ENCODE results near the gene NDST3.

NDST3 gene

GRCh38 chr4:118035309-118035708, 1.0 kb downstream of the NDST3 start:
- Mint-ChIP-seq H3K36me3 (ENCODE audit: insufficient read depth) (no peaks in the 10 kb centered on the region), H3K27me3 (peaks cover 13 to 20% of the 10 kb centered on the region in 2 donors), H3K27ac (no peak overlapping the region), H3K4me3 (no peak overlapping the region), H3K9me3 (no peaks in the 10 kb centered on the region), H3K4me1 (ENCODE audit: low read depth in 2 of 2) (peaks cover 0 to 3% of the 10 kb centered on the region in 2 donors)
- ATAC-seq (replicated peaks), result no peak
- DNase-seq, result no peak

GRCh38 chr4:118036336-118036735, 2.0 kb downstream of the NDST3 start:
- H3K4me1 Mint-ChIP-seq (ENCODE audit: low read depth in 2 of 2), result peaks cover 0 to 3% of the 10 kb centered on the region in 2 donors

GRCh38 chr4:118037955-118038354, 3.7 kb downstream of the NDST3 start:
- ATAC-seq (replicated peaks) (no peak), DNase-seq (no peak)
- H3K36me3 Mint-ChIP-seq (ENCODE audit: insufficient read depth), result no peaks in the 10 kb centered on the region
- no peaks in the 10 kb centered on the region for H3K9me3 Mint-ChIP-seq
- H3K27ac Mint-ChIP-seq, result no peak overlapping the region
- peaks cover 7 to 11% of the 10 kb centered on the region in 2 donors for H3K27me3 Mint-ChIP-seq
- no peak overlapping the region for H3K4me3 Mint-ChIP-seq
- peaks cover 0 to 3% of the 10 kb centered on the region in 2 donors for H3K4me1 Mint-ChIP-seq (ENCODE audit: low read depth in 2 of 2)

More at GRCh38 chr4:118036336-118036735, 2.0 kb downstream of the NDST3 start:
- Mint-ChIP-seq H3K4me3 (no peak overlapping the region), H3K9me3 (no peaks in the 10 kb centered on the region), H3K36me3 (ENCODE audit: insufficient read depth) (no peaks in the 10 kb centered on the region), H3K27ac (no peak overlapping the region), H3K27me3 (peaks cover 13 to 20% of the 10 kb centered on the region in 2 donors)
- no peak for ATAC-seq (replicated peaks)
- no peak for DNase-seq

- H3K9me3 Mint-ChIP-seq, result peaks cover 0 to 3% of the 10 kb centered on the region in 2 donors
- H3K4me1 Mint-ChIP-seq (ENCODE audit: low read depth in 2 of 2), result no peaks in the 10 kb centered on the region
- no peak overlapping the region for H3K4me3 Mint-ChIP-seq
- H3K27ac Mint-ChIP-seq, result no peak overlapping the region
- DNase-seq (no peak), ATAC-seq (replicated peaks) (no peak)
- H3K36me3 Mint-ChIP-seq (ENCODE audit: insufficient read depth), result no peaks in the 10 kb centered on the region
- no peaks in the 10 kb centered on the region for H3K27me3 Mint-ChIP-seq
These were observed 12.0 kb downstream of the NDST3 start for GRCh38 chr4:118046323-118046722.

- Mint-ChIP-seq H3K9me3 (peaks cover 3% of the 10 kb centered on the region in 2 donors), H3K27ac (no peak overlapping the region), H3K4me1 (ENCODE audit: low read depth in 2 of 2) (no peaks in the 10 kb centered on the region), H3K36me3 (ENCODE audit: insufficient read depth) (no peaks in the 10 kb centered on the region), H3K27me3 (no peaks in the 10 kb centered on the region), H3K4me3 (no peak overlapping the region)
- DNase-seq (no peak), ATAC-seq (replicated peaks) (no peak)
These were observed 12.8 kb downstream of the NDST3 start for GRCh38 chr4:118047043-118047442.

GRCh38 chr4:118058955-118059354, 24.7 kb downstream of the NDST3 start:
- Mint-ChIP-seq H3K4me3 (no peak overlapping the region), H3K9me3 (peaks cover 0 to 2% of the 10 kb centered on the region in 2 donors), H3K4me1 (ENCODE audit: low read depth in 2 of 2) (no peaks in the 10 kb centered on the region), H3K36me3 (ENCODE audit: insufficient read depth) (no peaks in the 10 kb centered on the region), H3K27ac (no peak overlapping the region), H3K27me3 (no peaks in the 10 kb centered on the region)
- no peak for ATAC-seq (replicated peaks)
- no peak for DNase-seq

GRCh38 chr4:118059397-118059796, 25.1 kb downstream of the NDST3 start:
- peaks cover 0 to 2% of the 10 kb centered on the region in 2 donors for H3K9me3 Mint-ChIP-seq
- no peak overlapping the region for H3K4me3 Mint-ChIP-seq
- H3K4me1 Mint-ChIP-seq (ENCODE audit: low read depth in 2 of 2), result no peaks in the 10 kb centered on the region
- no peaks in the 10 kb centered on the region for H3K27me3 Mint-ChIP-seq
- no peak overlapping the region for H3K27ac Mint-ChIP-seq
- ATAC-seq (replicated peaks) (no peak), DNase-seq (no peak)
- H3K36me3 Mint-ChIP-seq (ENCODE audit: insufficient read depth), result no peaks in the 10 kb centered on the region

- no peak overlapping the region for H3K4me3 Mint-ChIP-seq
- H3K27ac Mint-ChIP-seq, result no peak overlapping the region
- DNase-seq, result no peak
- H3K36me3 Mint-ChIP-seq (ENCODE audit: insufficient read depth), result no peaks in the 10 kb centered on the region
- H3K9me3 Mint-ChIP-seq, result peaks cover 5 to 7% of the 10 kb centered on the region in 2 donors
- ATAC-seq (replicated peaks), result no peak
- H3K4me1 Mint-ChIP-seq (ENCODE audit: low read depth in 2 of 2), result no peaks in the 10 kb centered on the region
- no peaks in the 10 kb centered on the region for H3K27me3 Mint-ChIP-seq
These were observed 42.9 kb downstream of the NDST3 start for GRCh38 chr4:118076958-118077766.

- Mint-ChIP-seq H3K27me3 (no peaks in the 10 kb centered on the region), H3K36me3 (ENCODE audit: insufficient read depth) (no peaks in the 10 kb centered on the region), H3K9me3 (peaks cover 5 to 7% of the 10 kb centered on the region in 2 donors), H3K27ac (no peak overlapping the region), H3K4me1 (ENCODE audit: low read depth in 2 of 2) (no peaks in the 10 kb centered on the region), H3K4me3 (no peak overlapping the region)
- DNase-seq, result no peak
- no peak for ATAC-seq (replicated peaks)
These were observed 43.5 kb downstream of the NDST3 start for GRCh38 chr4:118077767-118078105.

GRCh38 chr4:118081434-118081833, 47.1 kb downstream of the NDST3 start:
- no peak for ATAC-seq (replicated peaks)
- Mint-ChIP-seq H3K9me3 (peaks cover 5 to 7% of the 10 kb centered on the region in 2 donors), H3K4me3 (no peak overlapping the region), H3K27ac (no peak overlapping the region), H3K4me1 (ENCODE audit: low read depth in 2 of 2) (no peaks in the 10 kb centered on the region), H3K36me3 (ENCODE audit: insufficient read depth) (no peaks in the 10 kb centered on the region), H3K27me3 (no peaks in the 10 kb centered on the region)
- DNase-seq, result no peak

- Mint-ChIP-seq H3K4me3 (no peak overlapping the region), H3K9me3 (peaks cover 4 to 7% of the 10 kb centered on the region in 2 donors), H3K4me1 (ENCODE audit: low read depth in 2 of 2) (no peaks in the 10 kb centered on the region), H3K27ac (no peak overlapping the region), H3K36me3 (ENCODE audit: insufficient read depth) (no peaks in the 10 kb centered on the region), H3K27me3 (no peaks in the 10 kb centered on the region)
- no peak for DNase-seq
- ATAC-seq (replicated peaks), result no peak
These were observed 47.9 kb downstream of the NDST3 start for GRCh38 chr4:118082182-118082581.

GRCh38 chr4:118085700-118086099, 51.4 kb downstream of the NDST3 start:
- Mint-ChIP-seq H3K4me3 (no peak overlapping the region), H3K27me3 (no peaks in the 10 kb centered on the region), H3K27ac (no peak overlapping the region), H3K9me3 (no peaks in the 10 kb centered on the region), H3K4me1 (ENCODE audit: low read depth in 2 of 2) (no peaks in the 10 kb centered on the region), H3K36me3 (ENCODE audit: insufficient read depth) (no peaks in the 10 kb centered on the region)
- DNase-seq (no peak), ATAC-seq (replicated peaks) (no peak)

GRCh38 chr4:118086344-118086743, 52.1 kb downstream of the NDST3 start:
- no peaks in the 10 kb centered on the region for H3K36me3 Mint-ChIP-seq (ENCODE audit: insufficient read depth)
- ATAC-seq (replicated peaks) (no peak), DNase-seq (no peak)
- H3K27me3 Mint-ChIP-seq, result no peaks in the 10 kb centered on the region
- H3K9me3 Mint-ChIP-seq, result no peaks in the 10 kb centered on the region
- H3K4me3 Mint-ChIP-seq, result no peak overlapping the region
- H3K27ac Mint-ChIP-seq, result no peak overlapping the region
- H3K4me1 Mint-ChIP-seq (ENCODE audit: low read depth in 2 of 2), result no peaks in the 10 kb centered on the region

GRCh38 chr4:118087366-118087765, 53.1 kb downstream of the NDST3 start:
- H3K4me1 Mint-ChIP-seq (ENCODE audit: low read depth in 2 of 2), result no peaks in the 10 kb centered on the region
- no peak overlapping the region for H3K4me3 Mint-ChIP-seq
- H3K27me3 Mint-ChIP-seq, result no peaks in the 10 kb centered on the region
- H3K9me3 Mint-ChIP-seq, result no peaks in the 10 kb centered on the region
- no peak overlapping the region for H3K27ac Mint-ChIP-seq
- H3K36me3 Mint-ChIP-seq (ENCODE audit: insufficient read depth), result no peaks in the 10 kb centered on the region
- ATAC-seq (replicated peaks) (no peak), DNase-seq (no peak)
